Measurements from ENCODE around the gene PRKAG2.
A peak's percentile ranks its signal among the peaks of the same experiment; 100 is the strongest.
"Not testable (repeated sequence)": the region's sequence is repeated elsewhere in the genome, so short reads cannot be mapped to it uniquely, and the experiment has no call there.

The PRKAG2 gene

GRCh38 chr7:151782256-151782597 lies 94.7 kb downstream of the PRKAG2 start:
- DNase-seq = not testable (repeated sequence)

- DNase-seq = no peak
These were observed 95.6 kb downstream of the PRKAG2 start for GRCh38 chr7:151781161-151781845.

- DNase-seq = no peak
These were observed 96.3 kb downstream of the PRKAG2 start for GRCh38 chr7:151780631-151781030.

- DNase-seq = no peak
These were observed 97.2 kb downstream of the PRKAG2 start for GRCh38 chr7:151779678-151780077.

GRCh38 chr7:151779255-151779654 lies 97.7 kb downstream of the PRKAG2 start:
- DNase-seq = no peak

GRCh38 chr7:151777908-151778670 lies 98.8 kb downstream of the PRKAG2 start:
- no peak for DNase-seq

GRCh38 chr7:151777495-151777880 lies 99.4 kb downstream of the PRKAG2 start:
- DNase-seq = no peak

- DNase-seq = no peak
These were observed 99.9 kb downstream of the PRKAG2 start for GRCh38 chr7:151776876-151777494.

GRCh38 chr7:151776446-151776845 lies 100.5 kb downstream of the PRKAG2 start:
- no peak for DNase-seq

GRCh38 chr7:151775547-151776443 lies 101.1 kb downstream of the PRKAG2 start:
- no peak for DNase-seq

GRCh38 chr7:151774951-151775350 lies 102.0 kb downstream of the PRKAG2 start:
- no peak for DNase-seq

- DNase-seq = peak; percentile 70
These were observed 103.1 kb downstream of the PRKAG2 start for GRCh38 chr7:151773797-151774196.

- DNase-seq = no peak
These were observed 106.7 kb downstream of the PRKAG2 start for GRCh38 chr7:151770232-151770631.

GRCh38 chr7:151769188-151769821 lies 107.6 kb downstream of the PRKAG2 start:
- DNase-seq = no peak

GRCh38 chr7:151768805-151769187 lies 108.1 kb downstream of the PRKAG2 start:
- no peak for DNase-seq

- DNase-seq = no peak
These were observed 109.4 kb downstream of the PRKAG2 start for GRCh38 chr7:151767557-151767956.

- DNase-seq = no peak
These were observed 112.6 kb downstream of the PRKAG2 start for GRCh38 chr7:151764056-151764920.

GRCh38 chr7:151763420-151763984 lies 113.4 kb downstream of the PRKAG2 start:
- no peak for DNase-seq

- DNase-seq = no peak
These were observed 114.2 kb downstream of the PRKAG2 start for GRCh38 chr7:151762583-151763245.

- no peak for DNase-seq
These were observed 115.0 kb downstream of the PRKAG2 start for GRCh38 chr7:151761957-151762356.

GRCh38 chr7:151761231-151761630 lies 115.7 kb downstream of the PRKAG2 start:
- DNase-seq = no peak

All from NCI-H69 (cell line).